H9 (cell line): ENCODE measurements around the gene CD79B. TPM values are rescaled to one million over a fixed set of nuclear protein-coding genes. Genes with fewer than 3 reads are reported as not detected.

ENCODE experiments used
- DNase-seq: peaks from one replicate; pipeline ENCODE4 v3.0.0-alpha.2; 2017
- H2AFZ ChIP-seq: one replicate; pipeline ENCODE4 v1.6.1; 2013; ENCODE audit warnings: mild to moderate bottlenecking, low read length, control low read depth, moderate library complexity
- H2AK5ac ChIP-seq: 2 replicates; pipeline ENCODE4 v1.6.1; 2013; ENCODE audit warnings: low read length, control low read depth, mixed read lengths; ENCODE audit not compliant: insufficient read length
- H2BK120ac ChIP-seq: one replicate; pipeline ENCODE4 v1.6.1; 2013; ENCODE audit warnings: low read depth, mild to moderate bottlenecking, low read length, control low read depth, inconsistent platforms; ENCODE audit not compliant: poor library complexity, severe bottlenecking
- H2BK12ac ChIP-seq: 2 replicates; pipeline ENCODE4 v1.6.1; 2013; ENCODE audit warnings: low read length, control low read depth, mixed read lengths, low read depth; ENCODE audit not compliant: insufficient read length
- H2BK15ac ChIP-seq: 2 replicates; pipeline ENCODE4 v1.6.1; 2013; ENCODE audit warnings: low read depth, low read length, control low read depth
- H2BK20ac ChIP-seq: one replicate; pipeline ENCODE4 v1.6.1; 2013; ENCODE audit warnings: low read depth, mild to moderate bottlenecking, low read length, control low read depth, inconsistent platforms; ENCODE audit not compliant: poor library complexity, severe bottlenecking
- H2BK5ac ChIP-seq: 2 replicates; pipeline ENCODE4 v1.6.1; 2013; ENCODE audit warnings: low read length, control low read depth, mixed read lengths; ENCODE audit not compliant: insufficient read length
- H3K14ac ChIP-seq: 2 replicates; pipeline ENCODE4 v1.6.1; 2013; ENCODE audit warnings: low read length, control low read depth; ENCODE audit not compliant: insufficient read depth
- H3K18ac ChIP-seq: 2 replicates; pipeline ENCODE4 v1.6.1; 2013; ENCODE audit warnings: low read depth, mild to moderate bottlenecking, mixed read lengths, low read length, control low read depth; ENCODE audit not compliant: insufficient read length
- H3K23ac ChIP-seq: 2 replicates; pipeline ENCODE4 v1.6.1; 2013; ENCODE audit warnings: low read length, control low read depth, mixed read lengths, low read depth; ENCODE audit not compliant: insufficient read length
- H3K23me2 ChIP-seq: 2 replicates; pipeline ENCODE4 v1.6.1; 2013; ENCODE audit warnings: low read depth, mild to moderate bottlenecking, mixed read lengths, low read length, control low read depth; ENCODE audit not compliant: insufficient read length, poor library complexity, severe bottlenecking
- H3K27ac ChIP-seq: 2 replicates; pipeline ENCODE4 v1.5.1; 2013; ENCODE audit warnings: low read length, control low read depth, mixed read lengths, low read depth; ENCODE audit not compliant: insufficient read length
- H3K27me3 ChIP-seq: 2 replicates; pipeline ENCODE4 v1.6.1; 2013; ENCODE audit warnings: low read length, control low read depth, inconsistent platforms; ENCODE audit not compliant: insufficient read depth
- H3K4ac ChIP-seq: 2 replicates; pipeline ENCODE4 v1.6.1; 2013; ENCODE audit warnings: low read depth, mild to moderate bottlenecking, control low read depth, inconsistent platforms, low read length, moderate library complexity
- H3K4me1 ChIP-seq: 2 replicates; pipeline ENCODE4 v1.6.1; 2013; ENCODE audit warnings: low read length, control low read depth, inconsistent platforms; ENCODE audit not compliant: insufficient read depth
- H3K4me2 ChIP-seq: 2 replicates; pipeline ENCODE4 v1.6.1; 2013; ENCODE audit warnings: low read length, control low read depth, mixed read lengths; ENCODE audit not compliant: insufficient read length, insufficient read depth
- H3K56ac ChIP-seq: 2 replicates; pipeline ENCODE4 v1.6.1; 2013; ENCODE audit warnings: low read depth, mild to moderate bottlenecking, mixed read lengths, low read length, control low read depth; ENCODE audit not compliant: insufficient read length
- H3K79me1 ChIP-seq: 2 replicates; pipeline ENCODE4 v1.6.1; 2013; ENCODE audit warnings: low read depth, mild to moderate bottlenecking, moderate library complexity, low read length, control low read depth, inconsistent platforms; ENCODE audit not compliant: insufficient read depth, poor library complexity, severe bottlenecking
- H3K79me2 ChIP-seq: 2 replicates; pipeline ENCODE4 v1.6.1; 2013; ENCODE audit warnings: low read length, control low read depth, inconsistent platforms; ENCODE audit not compliant: insufficient read depth
- H3K9ac ChIP-seq: 2 replicates; pipeline ENCODE4 v1.6.1; 2013; ENCODE audit warnings: low read length, control low read depth, mixed read lengths; ENCODE audit not compliant: insufficient read length; ENCODE audit errors: extremely low read depth
- H3K9me3 ChIP-seq: one replicate; pipeline ENCODE4 v1.6.1; 2013; ENCODE audit warnings: low read depth, low read length, inconsistent platforms; ENCODE audit not compliant: control insufficient read depth
- H3T11ph ChIP-seq: one replicate; pipeline ENCODE4 v1.6.1; 2013; ENCODE audit warnings: mild to moderate bottlenecking, low read length, control low read depth, inconsistent platforms
- H4K20me1 ChIP-seq: one replicate; pipeline ENCODE4 v1.6.1; 2013; ENCODE audit not compliant: control insufficient read depth, insufficient read length, insufficient read depth
- H4K5ac ChIP-seq: 2 replicates; pipeline ENCODE4 v1.6.1; 2013; ENCODE audit warnings: low read depth, mild to moderate bottlenecking, mixed read lengths, low read length, control low read depth; ENCODE audit not compliant: insufficient read length
- H4K8ac ChIP-seq: replicated peaks from 2 replicates; pipeline ENCODE4 v1.6.1; 2013; ENCODE audit warnings: low read length, control low read depth, mixed read lengths, low read depth; ENCODE audit not compliant: insufficient read length
- H4K91ac ChIP-seq: 2 replicates; pipeline ENCODE4 v1.6.1; 2013; ENCODE audit warnings: low read depth, mild to moderate bottlenecking, moderate library complexity, mixed read lengths, low read length, control low read depth; ENCODE audit not compliant: insufficient read length
- H3K27ac Mint-ChIP-seq, 3 experiments: 2 replicates in 2 of 3; 3 replicates in 1 of 3; pipeline ENCODE4 v1.8.0; 2020 to 2021; ENCODE audit warnings: mixed read lengths in 3 of 3, mild to moderate bottlenecking in 1 of 3, moderate library complexity in 1 of 3
- H3K27me3 Mint-ChIP-seq: 2 replicates; pipeline ENCODE4 v1.8.0; 2021; ENCODE audit warnings: low read depth, mild to moderate bottlenecking, moderate library complexity, mixed read lengths
- H3K36me3 Mint-ChIP-seq, 3 experiments: 2 replicates in 2 of 3; 3 replicates in 1 of 3; pipeline ENCODE4 v1.8.0; 2020 to 2021; ENCODE audit warnings: low read depth in 3 of 3, mixed read lengths in 3 of 3; ENCODE audit not compliant: insufficient read depth in 1 of 3
- H3K4me1 Mint-ChIP-seq, 2 experiments: 2 replicates each; pipeline ENCODE4 v1.8.0; 2020; ENCODE audit warnings: mixed read lengths in 2 of 2
- H3K4me3 Mint-ChIP-seq, 2 experiments: 2 replicates in 1 of 2; 3 replicates in 1 of 2; pipeline ENCODE4 v1.8.0; 2020 to 2021; ENCODE audit warnings: mild to moderate bottlenecking in 2 of 2, mixed read lengths in 2 of 2, moderate library complexity in 1 of 2
- H3K9me3 Mint-ChIP-seq, 2 experiments: 2 replicates in 1 of 2; 3 replicates in 1 of 2; pipeline ENCODE4 v1.8.0; 2020; ENCODE audit warnings: mild to moderate bottlenecking in 2 of 2, mixed read lengths in 2 of 2, moderate library complexity in 1 of 2
- WGBS: extraction: QIAGEN DNeasy Blood & Tissue Kit; methylation state at CpG from one replicate; pipeline ENCODE4 v1.1.7; 2013; ENCODE audit warnings: missing lambda C conversion rate, low lambda C conversion rate, mixed read lengths; ENCODE audit not compliant: insufficient read length; ENCODE audit errors: extremely low coverage; 5-methylcytosine and 5-hydroxymethylcytosine counted together
- total RNA-seq: library from RNA; stranded (reverse); gene quantifications from 2 replicates; pipeline ENCODE4 v1.2.1, GENCODE V29; 2021
- TF ChIP-seq, protein P1 (sequence below): fragments of 200-600 bp; sonication (generic); conservative IDR thresholded peaks from 3 replicates; pipeline ENCODE4 v1.8.0; 2021; ENCODE audit warnings: antibody characterized with exemption, mild to moderate bottlenecking

Gene CD79B
- total RNA-seq, 1 experiment from 2014 or later, result 0.96 TPM

DNA sequence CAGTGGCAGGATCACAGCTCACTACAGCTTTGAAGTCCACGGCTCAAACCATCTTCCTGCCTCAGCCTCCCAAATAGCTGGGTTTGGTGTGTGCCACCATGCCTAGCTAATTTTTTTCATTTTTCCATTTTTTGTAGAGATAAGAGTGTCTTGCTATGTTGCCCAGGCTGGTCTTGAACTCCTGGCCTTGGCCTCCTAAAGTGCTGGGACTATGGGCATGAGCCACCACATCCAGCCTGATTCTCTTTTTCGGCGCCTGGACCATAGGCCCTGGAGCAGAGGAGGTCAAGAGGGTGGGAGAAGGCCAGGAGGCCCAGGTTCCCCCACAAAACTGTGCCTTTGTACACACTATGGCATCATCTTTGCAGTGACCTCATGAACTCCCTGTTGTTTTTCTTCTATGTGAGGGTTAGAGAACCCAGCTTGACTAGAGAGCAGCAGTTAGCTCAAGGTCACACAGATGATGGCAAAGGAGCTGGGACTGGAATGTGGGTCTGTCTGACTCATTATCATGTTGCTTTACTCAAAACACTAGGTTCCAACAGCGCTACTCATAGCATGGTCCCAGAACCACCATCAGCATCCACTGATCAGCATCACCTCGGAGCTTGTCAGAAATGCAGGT lies 24.3 kb upstream of the CD79B start:
- no peaks in the 10 kb centered on the region; the same call in 1 of the 2 replicates for H3K27me3 Mint-ChIP-seq
- no peak overlapping the region for H2BK5ac ChIP-seq
- no peak overlapping the region for H3T11ph ChIP-seq
- H2BK12ac ChIP-seq, result no peak overlapping the region
- no peak overlapping the region for H3K4me2 ChIP-seq
- no peaks in the 10 kb centered on the region for H4K20me1 ChIP-seq
- no peaks in the 10 kb centered on the region for H3K79me1 ChIP-seq
- no peak for DNase-seq
- no peak overlapping the region for H3K56ac ChIP-seq
- no peak overlapping the region for H2AFZ ChIP-seq
- no peak overlapping the region for H3K9ac ChIP-seq
- no peak overlapping the region for H3K27ac ChIP-seq
- H3K23me2 ChIP-seq, result peaks cover 7% of the 10 kb centered on the region
- no peak overlapping the region for H2BK120ac ChIP-seq
- no peaks in the 10 kb centered on the region for H3K79me2 ChIP-seq
- H3K9me3 ChIP-seq, result no peaks in the 10 kb centered on the region
- no peak overlapping the region for H4K8ac ChIP-seq
- no peak overlapping the region for H3K18ac ChIP-seq
- no peak overlapping the region for H3K14ac ChIP-seq
- no peak overlapping the region for H4K5ac ChIP-seq
- no peak overlapping the region for H4K91ac ChIP-seq
- H3K36me3 Mint-ChIP-seq, result peaks cover 2 to 8% (median 4%) of the 10 kb centered on the region in 3 experiments; a peak in 3 of 7 replicates
- H2AK5ac ChIP-seq, result no peak overlapping the region
- no peak overlapping the region for H2BK20ac ChIP-seq
- no CpG with 5 or more reads among the region's 5 CpGs for WGBS
- H3K4me1 Mint-ChIP-seq, result peaks cover 11 to 15% of the 10 kb centered on the region in 2 experiments
- H2BK15ac ChIP-seq, result no peak overlapping the region
- H3K4ac ChIP-seq, result no peak overlapping the region
- H3K4me1 ChIP-seq, result no peaks in the 10 kb centered on the region
- TF ChIP-seq, protein P1, sequence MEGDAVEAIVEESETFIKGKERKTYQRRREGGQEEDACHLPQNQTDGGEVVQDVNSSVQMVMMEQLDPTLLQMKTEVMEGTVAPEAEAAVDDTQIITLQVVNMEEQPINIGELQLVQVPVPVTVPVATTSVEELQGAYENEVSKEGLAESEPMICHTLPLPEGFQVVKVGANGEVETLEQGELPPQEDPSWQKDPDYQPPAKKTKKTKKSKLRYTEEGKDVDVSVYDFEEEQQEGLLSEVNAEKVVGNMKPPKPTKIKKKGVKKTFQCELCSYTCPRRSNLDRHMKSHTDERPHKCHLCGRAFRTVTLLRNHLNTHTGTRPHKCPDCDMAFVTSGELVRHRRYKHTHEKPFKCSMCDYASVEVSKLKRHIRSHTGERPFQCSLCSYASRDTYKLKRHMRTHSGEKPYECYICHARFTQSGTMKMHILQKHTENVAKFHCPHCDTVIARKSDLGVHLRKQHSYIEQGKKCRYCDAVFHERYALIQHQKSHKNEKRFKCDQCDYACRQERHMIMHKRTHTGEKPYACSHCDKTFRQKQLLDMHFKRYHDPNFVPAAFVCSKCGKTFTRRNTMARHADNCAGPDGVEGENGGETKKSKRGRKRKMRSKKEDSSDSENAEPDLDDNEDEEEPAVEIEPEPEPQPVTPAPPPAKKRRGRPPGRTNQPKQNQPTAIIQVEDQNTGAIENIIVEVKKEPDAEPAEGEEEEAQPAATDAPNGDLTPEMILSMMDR, result no peak
- H3K9me3 Mint-ChIP-seq, result no peaks in the 10 kb centered on the region
- no peak overlapping the region for H3K23ac ChIP-seq
- no peaks in the 10 kb centered on the region for H3K27me3 ChIP-seq
- no peak overlapping the region for H3K27ac Mint-ChIP-seq
- H3K4me3 Mint-ChIP-seq, result no peak overlapping the region
